Lung (tissue), 12 donors: ENCODE measurements around the gene ERC2. TPM values are rescaled to one million over a fixed set of nuclear protein-coding genes. Genes with fewer than 3 reads are reported as not detected.

Experiments used
- ATAC-seq: fragments of 200-7000 bp; cut with Tn5 transposase; one replicate; pipeline ENCODE4 v1.9.1; 2020; ENCODE audit warnings: moderate number of reproducible peaks; ENCODE audit not compliant: insufficient read depth, low FRiP score
- DNase-seq, 3 donors: peaks; one replicate each; pipeline ENCODE4 v3.0.0-alpha.2; 2013 to 2017
- H3K27ac ChIP-seq, 2 donors: one replicate each; pipeline ENCODE4 v1.5.1; 2013; ENCODE audit warnings: mild to moderate bottlenecking in 2 of 2, moderate library complexity in 2 of 2, control low read depth in 1 of 2, inconsistent platforms in 1 of 2, low read depth in 1 of 2, low read length in 1 of 2
- H3K27me3 ChIP-seq, 3 donors: one replicate each; pipeline ENCODE4 v1.5.1; 2013; ENCODE audit warnings: low read length in 2 of 3; ENCODE audit not compliant: control insufficient read depth in 3 of 3, insufficient read depth in 3 of 3
- H3K36me3 ChIP-seq, 4 donors: one replicate each; pipeline ENCODE4 v1.5.1; 2013; ENCODE audit warnings: low read length in 4 of 4, mild to moderate bottlenecking in 1 of 4, moderate library complexity in 1 of 4; ENCODE audit not compliant: control insufficient read depth in 4 of 4, insufficient read depth in 4 of 4
- H3K4me1 ChIP-seq, 5 donors: one replicate each; pipeline ENCODE4 v1.5.1; 2013; ENCODE audit warnings: low read length in 5 of 5, mild to moderate bottlenecking in 2 of 5, moderate library complexity in 1 of 5; ENCODE audit not compliant: control insufficient read depth in 5 of 5, insufficient read depth in 5 of 5
- H3K4me3 ChIP-seq: one replicate; pipeline ENCODE4 v1.5.1; 2013; ENCODE audit warnings: mild to moderate bottlenecking, control low read depth, moderate library complexity
- H3K9ac ChIP-seq, 2 donors: one replicate each; pipeline ENCODE4 v1.5.1; 2013; ENCODE audit warnings: low read length in 2 of 2, control low read depth in 1 of 2; ENCODE audit not compliant: insufficient read depth in 1 of 2
- H3K9me3 ChIP-seq, 4 donors: one replicate each; pipeline ENCODE4 v1.5.1; 2013; ENCODE audit warnings: low read length in 3 of 4, mild to moderate bottlenecking in 1 of 4, moderate library complexity in 1 of 4; ENCODE audit not compliant: control insufficient read depth in 4 of 4, insufficient read depth in 3 of 4
- CTCF ChIP-seq: IDR thresholded peaks from 2 replicates; pipeline ENCODE4 v1.5.1; 2012; ENCODE audit warnings: mild to moderate bottlenecking; ENCODE audit errors: control extremely low read depth, extremely low read depth
- WGBS, 2 donors: extraction: QIAGEN DNeasy Blood & Tissue Kit; methylation state at CpG; one replicate each; pipeline ENCODE4 v1.1.7; 2013; 5-methylcytosine and 5-hydroxymethylcytosine counted together
- polyA plus RNA-seq, 2 donors: library from polyadenylated mRNA; stranded (reverse); fragments of 200-250 nt; gene quantifications; one replicate each; pipeline ENCODE4 v1.2.1, GENCODE V29; 2013
- total RNA-seq, 2 donors: library from RNA; depleted of rRNA in 1 of 2; stranded (reverse); fragments of >200 nt in 1 of 2; gene quantifications; one replicate each; pipeline ENCODE4 v1.2.1, GENCODE V29; 2014 to 2021
- donor health status: control.
- donor health status: control.
- donor health status: Bipolar disorder and iron deficiency.
- donor health status: healthy.
- donor health status: DM: yes; HTN: yes; CAD: no.

Gene ERC2
- total and polyA plus RNA-seq, 4 donors, result 0.20 to 3.5 (median 0.97) TPM

DNA sequence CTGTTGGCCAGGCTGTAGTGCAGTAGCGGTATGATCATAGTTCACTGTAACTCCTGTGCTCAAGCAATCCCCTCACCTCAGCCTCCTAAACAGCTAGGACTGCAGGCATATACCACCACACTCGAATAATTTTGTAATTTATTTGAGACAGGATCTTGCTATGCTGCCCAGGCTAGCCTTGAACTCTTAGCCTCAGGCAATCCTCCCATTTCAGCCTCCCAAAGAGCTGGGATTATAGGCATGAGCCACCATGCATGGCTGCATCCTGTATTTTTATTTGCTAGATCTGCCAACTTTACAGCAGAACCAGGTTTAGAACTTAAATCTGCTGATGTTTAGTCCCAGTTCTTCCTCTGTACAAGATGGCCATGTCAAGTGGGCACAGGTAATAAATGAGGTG is 69.6 kb downstream of the ERC2 start:
- DNase-seq (no peak), ATAC-seq (no peak)
- Histone ChIP-seq H3K27ac (no peak overlapping the region), H3K9ac (no peak overlapping the region), H3K4me3 (no peak overlapping the region), H3K36me3 (no peaks in the 10 kb centered on the region), H3K9me3 (peaks cover 0 to 2% (median 0%) of the 10 kb centered on the region in 4 donors), H3K4me1 (no peaks in the 10 kb centered on the region), H3K27me3 (no peaks in the 10 kb centered on the region)
- 72 to 86% methylated on average over 2 of the region's 2 CpGs for WGBS, 2 donors
- TF ChIP-seq CTCF, result no peak

- H3K36me3 ChIP-seq, result no peaks in the 10 kb centered on the region
- DNase-seq, result no peak
- no peak overlapping the region for H3K9ac ChIP-seq
- ATAC-seq, result no peak
- 85 to 91% methylated on average over 2 of the region's 2 CpGs for WGBS, 2 donors
- peaks cover 0 to 2% (median 0%) of the 10 kb centered on the region in 4 donors for H3K9me3 ChIP-seq
- H3K27ac ChIP-seq, result no peak overlapping the region
- H3K27me3 ChIP-seq, result no peaks in the 10 kb centered on the region
- H3K4me3 ChIP-seq, result no peak overlapping the region
- H3K4me1 ChIP-seq, result no peaks in the 10 kb centered on the region
- no peak for TF ChIP-seq CTCF
Observed at GRCh38 chr3:56397798-56398197, 70.5 kb downstream of the ERC2 start.

DNA sequence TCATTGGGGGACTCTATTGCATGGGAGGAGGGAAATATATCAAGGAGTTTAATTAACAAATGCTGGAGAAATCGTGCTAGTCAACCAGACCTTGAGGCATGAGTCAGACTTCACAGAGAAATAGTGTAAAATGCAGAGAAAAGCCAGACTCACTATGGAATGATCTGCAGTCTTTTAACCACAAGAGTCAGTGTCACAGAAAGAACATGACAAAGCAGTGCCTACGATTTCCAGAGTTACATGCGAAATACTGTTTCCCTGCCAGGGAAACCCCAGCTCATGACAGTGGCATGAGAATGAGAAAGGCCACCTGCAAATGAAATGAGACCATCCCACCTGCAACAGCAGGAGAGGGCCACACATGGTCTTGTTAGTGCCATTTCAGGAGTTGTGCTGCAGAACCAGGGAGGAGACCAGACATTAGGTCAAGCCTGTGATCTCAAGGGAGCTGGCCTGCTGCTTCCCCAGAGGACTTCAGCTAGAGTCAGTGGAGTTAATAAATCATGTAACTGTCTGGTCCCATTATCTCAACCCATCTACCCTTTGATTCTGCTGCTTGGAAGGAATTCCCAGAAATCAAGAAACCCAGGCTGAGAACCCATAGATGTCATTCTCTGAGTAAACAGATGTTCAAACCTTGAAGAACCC is 79.0 kb downstream of the ERC2 start:
- ATAC-seq, result no peak
- DNase-seq, result no peak
- WGBS, 2 donors, result 80 to 82% methylated on average over 3 of the region's 3 CpGs
- H3K27ac ChIP-seq, result no peak overlapping the region
- H3K27me3 ChIP-seq, result no peaks in the 10 kb centered on the region
- H3K4me1 ChIP-seq, result no peaks in the 10 kb centered on the region
- no peaks in the 10 kb centered on the region for H3K9me3 ChIP-seq
- H3K9ac ChIP-seq, result no peak overlapping the region
- no peak for TF ChIP-seq CTCF
- H3K4me3 ChIP-seq, result no peak overlapping the region
- H3K36me3 ChIP-seq, result no peaks in the 10 kb centered on the region

GRCh38 chr3:56383092-56383491 is 85.2 kb downstream of the ERC2 start:
- WGBS, 2 donors, result 74 to 87% methylated on average over 3 of the region's 3 CpGs

More at GRCh38 chr3:56383092-56383491, 85.2 kb downstream of the ERC2 start:
- H3K9me3 ChIP-seq, result no peaks in the 10 kb centered on the region
- no peaks in the 10 kb centered on the region for H3K36me3 ChIP-seq
- no peak overlapping the region for H3K4me3 ChIP-seq
- no peak overlapping the region for H3K9ac ChIP-seq
- no peak for ATAC-seq
- no peak for DNase-seq
- no peaks in the 10 kb centered on the region for H3K27me3 ChIP-seq
- no peak overlapping the region for H3K27ac ChIP-seq
- no peak for TF ChIP-seq CTCF
- H3K4me1 ChIP-seq, result no peaks in the 10 kb centered on the region
